ENCODE measurements around the gene GMPPA.

GMPPA gene

DNA sequence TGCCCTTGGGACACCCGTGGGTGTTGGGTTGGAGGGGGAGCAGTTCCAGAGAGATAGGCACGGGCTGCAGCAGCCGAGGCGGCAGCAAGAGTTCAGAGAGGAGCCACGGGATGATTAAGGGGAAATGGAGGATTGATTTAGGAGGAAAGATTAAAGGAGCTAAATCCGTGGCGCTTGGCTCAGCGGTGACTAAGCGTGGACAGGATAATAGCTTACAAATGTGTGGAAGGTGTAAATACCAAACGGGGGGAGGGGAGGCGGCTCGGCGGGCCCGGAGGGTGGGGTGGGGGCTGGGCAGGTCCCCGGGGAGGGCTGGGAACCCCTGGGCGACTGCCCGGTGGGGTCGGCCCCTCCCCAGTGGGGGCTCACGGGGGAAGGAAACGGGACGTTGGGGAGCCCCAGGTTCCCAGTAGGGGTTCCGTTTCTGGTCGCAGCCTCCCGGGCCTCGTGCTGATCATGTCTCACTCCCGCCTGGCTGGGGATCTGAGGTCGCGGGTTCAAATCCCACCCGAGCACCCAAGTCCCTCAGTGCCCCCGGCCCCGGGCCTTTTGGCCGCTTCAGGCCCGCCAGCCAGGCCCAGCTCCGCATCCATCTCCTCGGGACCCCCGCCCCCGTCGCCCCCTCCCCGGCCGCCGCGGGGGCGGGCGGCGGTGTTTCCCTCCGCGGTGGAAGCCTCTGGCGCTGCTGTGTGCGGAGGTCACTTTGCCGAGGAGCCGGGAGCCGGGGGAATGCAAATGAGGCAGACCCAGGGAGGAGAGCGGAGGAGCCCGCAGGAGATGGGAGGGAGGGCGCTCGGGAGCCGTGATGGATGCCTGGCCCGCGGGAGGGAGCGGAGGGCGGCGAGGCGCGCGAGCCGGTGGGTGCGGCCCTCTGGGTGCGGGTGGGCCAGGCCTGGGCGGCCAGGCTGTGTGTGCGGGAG is 23.7 kb downstream of the GMPPA start:
- DNase-seq: no peak

DNA sequence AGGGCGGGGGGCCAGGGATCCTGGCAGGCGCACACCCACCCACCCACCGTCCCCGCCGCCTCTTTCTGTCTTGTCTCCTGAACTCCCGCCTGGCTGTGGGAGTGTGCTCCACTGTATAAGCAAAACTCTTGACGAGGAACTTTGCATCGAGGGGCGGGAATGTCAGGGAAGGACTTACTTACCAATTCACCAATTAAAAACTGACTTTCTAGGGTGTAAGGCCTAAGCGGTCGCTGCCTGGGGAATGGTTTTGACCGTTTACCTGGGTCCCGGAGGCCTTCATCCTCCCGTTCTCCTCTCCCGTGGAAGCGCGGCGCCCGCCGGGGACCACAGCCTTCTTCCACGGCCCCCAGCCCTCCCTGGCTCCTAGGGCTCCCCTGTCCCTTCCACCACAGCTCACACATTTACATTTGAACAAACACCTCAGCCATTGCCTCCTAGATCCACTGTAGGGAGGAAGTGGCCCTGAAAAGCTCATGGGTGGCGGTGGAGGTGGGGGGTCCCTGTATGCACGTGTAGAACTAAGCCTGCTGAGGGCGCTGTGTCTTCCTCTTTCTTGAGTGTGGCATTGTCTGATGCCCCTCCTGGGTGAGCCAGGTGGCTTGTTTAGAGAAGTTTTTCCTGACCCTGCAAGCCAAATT is 24.5 kb downstream of the GMPPA start:
- no peak for DNase-seq

DNA sequence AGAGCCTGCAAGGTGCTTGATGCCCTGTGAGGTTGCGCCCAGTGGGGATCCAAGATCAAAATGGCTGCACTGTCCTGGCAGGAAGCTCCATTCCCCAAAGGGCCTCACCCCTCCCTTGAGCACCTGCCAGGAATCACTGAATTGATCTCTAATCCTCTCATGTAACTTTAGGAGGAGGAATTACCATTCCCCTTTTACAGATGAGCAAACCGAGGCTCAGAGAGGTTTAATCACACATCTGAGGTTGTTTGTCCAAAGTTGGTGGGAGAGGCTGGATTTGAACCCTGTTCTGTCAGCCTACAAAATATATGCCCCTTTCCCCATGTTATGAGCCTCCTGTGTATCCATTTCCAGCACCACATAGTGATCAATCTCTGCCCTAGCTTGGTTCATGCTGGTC is 26.1 kb downstream of the GMPPA start:
- no peak for DNase-seq

DNA sequence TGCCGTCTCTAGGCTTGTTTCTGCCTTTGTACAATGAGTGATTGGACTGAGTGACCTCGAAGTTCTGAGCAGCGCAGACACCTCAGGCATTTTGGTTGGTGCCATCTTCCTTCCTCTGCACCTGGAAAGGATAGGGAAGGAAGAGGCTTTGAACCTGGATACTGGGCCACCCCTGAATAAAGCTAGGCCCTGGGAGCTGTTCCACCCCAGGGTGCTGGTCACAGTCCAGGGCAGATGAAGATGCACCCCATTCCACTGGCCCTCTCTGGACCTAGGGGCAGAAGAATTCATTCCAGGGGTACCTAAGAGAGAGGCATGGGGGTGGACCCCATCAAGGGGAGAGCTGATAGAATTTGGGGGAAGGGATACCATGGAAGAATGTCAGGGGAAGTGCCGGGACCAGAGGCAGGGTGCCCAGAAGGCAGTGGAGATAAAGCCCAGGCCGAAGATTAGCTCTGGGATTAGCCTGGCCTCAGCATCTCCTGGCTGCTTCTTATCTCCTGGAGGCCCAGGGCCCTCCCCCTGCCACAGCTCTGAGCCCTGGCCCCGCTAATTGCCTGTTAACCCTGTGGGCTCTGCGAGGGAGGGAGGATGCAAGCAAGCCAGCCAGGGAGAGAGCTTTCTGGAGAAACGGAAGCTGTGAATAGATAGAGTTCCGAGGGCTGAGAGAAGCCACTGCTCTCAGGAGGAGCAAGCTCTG is 27.0 kb downstream of the GMPPA start:
- DNase-seq: no peak

DNA sequence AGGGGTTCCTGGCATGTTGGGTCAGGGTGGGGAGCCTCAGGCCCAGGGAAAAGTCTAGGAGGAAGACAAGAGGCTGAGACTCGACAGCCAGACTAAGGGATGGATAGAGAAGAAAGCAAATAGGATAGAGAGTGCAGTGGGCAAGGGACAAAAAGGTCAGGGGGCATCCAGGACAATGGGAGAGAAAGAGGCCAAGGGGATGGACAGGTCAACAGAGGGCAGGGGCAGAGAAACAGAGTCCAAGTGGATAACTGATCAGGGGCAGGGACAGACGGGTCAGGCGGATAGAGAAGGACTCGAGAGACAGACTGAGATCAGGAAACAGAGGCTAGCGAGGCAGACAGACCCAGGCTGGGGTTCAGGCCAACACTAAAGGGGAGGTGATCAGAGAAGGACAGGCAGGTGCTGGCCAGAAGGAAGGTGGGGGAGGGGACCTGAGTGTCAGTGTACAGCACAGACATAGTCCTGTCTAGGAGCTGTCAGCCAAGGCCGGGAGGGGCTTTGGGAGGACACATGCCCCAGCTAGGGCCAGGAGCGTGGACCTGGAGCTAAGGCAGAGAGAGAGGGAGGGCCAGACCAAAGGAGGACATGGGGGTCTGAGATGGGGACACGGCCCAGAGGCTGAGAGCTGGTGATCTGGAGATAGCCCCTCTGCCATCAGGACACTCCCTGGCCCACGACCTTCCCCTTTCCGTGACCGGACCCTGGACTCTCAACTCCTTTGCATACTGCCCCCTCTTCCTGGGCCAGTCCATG is 27.8 kb downstream of the GMPPA start:
- no peak for DNase-seq

DNA sequence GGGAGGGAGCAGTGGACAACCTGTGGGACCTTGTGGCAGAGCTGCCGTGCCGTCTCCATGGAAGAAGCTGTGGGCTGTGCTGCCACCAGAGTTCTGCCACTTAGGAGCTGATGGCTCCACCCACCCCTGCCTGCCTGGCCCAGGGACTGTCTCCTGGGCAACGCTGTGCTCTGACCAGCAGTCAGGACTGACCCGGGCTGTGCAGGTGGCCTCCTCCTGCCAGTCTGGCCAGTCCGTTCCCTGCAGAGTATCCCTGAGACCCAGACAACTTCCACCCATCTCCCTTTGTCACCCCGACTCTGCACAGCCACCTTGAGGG is 28.3 kb downstream of the GMPPA start:
- DNase-seq: no peak

DNA sequence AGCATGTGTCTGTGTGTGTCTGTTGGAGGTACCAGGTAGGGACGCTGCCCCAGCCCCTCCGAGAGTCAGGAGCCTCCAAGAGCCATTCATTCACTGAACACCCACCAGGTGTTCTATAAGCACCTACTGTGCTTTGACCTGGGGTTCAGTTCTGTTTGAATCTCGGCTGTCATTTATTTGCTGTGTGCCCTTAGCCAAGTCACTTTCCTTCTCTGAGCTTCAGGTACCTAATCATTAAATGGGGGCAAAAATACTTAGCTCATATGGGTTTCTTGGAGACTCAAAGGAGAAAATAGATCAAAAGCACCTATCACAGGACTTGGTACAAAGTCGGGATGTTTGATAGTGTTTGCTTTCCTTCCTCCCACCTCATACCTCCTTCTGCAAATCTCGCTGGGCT is 28.8 kb downstream of the GMPPA start:
- DNase-seq: no peak

DNA sequence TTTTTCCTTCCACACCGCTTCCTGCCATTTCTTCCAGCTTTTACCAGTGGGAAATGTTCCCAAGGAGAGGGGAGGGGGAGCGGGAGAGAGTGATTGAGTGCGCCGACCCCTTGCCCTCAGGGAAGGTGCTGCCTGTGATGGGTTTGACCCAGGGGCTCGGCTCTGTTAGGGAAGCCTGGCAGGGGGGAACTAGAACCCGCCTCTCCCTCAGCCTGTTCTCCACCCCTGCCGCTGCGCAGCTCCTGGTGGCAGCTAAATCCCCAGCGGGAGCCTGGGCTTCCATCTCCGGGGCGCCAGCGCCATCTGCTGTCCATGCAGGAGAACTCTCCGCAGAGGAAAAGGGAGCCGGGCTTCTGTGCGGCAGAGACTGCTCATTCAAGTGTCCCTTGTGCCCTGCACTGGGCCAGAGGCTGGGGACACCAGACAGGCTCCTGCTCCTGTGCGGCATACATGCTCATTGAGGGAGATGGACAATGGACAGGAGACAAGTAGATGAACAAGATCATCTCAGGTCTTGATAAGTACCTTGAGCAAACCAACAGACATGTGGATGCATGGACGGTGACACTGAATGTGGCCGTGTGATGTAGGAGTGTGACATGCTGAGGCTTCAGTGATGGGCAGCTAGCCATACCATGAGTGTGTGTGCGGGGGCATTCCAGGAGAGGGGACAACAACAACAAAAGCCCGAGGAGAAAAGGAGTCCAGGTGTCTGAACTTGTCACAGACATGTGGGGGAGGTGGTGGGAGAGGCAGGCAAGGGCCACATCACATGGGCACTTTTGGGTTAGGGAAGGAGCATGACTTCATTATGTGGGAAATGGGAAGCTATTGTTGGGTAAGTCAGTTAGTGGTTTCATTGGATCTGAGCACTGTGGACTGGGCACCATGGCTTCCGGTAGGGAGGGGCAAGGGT is 31.6 kb downstream of the GMPPA start:
- DNase-seq: peak; percentile 83 to 84

DNA sequence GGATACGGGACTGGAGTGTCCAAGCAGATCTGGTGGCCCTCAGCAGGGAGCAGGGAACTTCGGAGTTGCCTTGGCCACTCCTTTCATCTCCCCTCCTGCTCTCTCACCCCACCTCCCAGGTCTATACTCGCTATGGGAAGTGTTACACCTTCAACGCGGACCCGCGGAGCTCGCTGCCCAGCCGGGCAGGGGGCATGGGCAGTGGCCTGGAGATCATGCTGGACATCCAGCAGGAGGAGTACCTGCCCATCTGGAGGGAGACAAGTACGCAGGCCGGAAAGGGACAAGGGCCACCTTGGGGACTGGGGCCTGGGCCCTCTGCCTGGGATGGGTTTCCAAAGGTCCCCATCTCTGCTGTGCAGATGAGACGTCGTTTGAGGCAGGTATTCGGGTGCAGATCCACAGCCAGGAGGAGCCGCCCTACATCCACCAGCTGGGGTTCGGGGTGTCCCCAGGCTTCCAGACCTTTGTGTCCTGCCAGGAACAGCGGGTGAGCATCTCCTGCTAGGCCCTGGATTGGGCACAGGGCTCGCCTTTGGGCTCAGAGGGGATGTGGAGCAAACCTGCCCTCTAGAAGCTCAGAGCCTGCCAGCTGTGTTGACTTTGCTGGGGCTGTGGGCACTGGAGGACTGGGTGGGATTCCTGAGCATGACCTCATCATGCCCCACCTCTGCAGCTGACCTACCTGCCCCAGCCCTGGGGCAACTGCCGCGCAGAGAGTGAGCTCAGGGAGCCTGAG is 33.1 kb downstream of the GMPPA start:
- no peak for DNase-seq

DNA sequence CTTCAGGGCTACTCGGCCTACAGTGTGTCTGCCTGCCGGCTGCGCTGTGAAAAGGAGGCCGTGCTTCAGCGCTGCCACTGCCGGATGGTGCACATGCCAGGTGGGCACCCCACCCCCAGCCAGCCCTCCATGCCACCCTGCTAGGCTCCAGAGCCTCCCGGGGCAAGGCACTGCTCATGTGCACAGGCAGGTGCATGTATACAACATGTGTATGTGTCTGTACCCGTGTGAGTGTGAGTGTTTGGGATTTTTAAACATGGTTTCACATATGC is 33.6 kb downstream of the GMPPA start:
- DNase-seq: no peak

DNA sequence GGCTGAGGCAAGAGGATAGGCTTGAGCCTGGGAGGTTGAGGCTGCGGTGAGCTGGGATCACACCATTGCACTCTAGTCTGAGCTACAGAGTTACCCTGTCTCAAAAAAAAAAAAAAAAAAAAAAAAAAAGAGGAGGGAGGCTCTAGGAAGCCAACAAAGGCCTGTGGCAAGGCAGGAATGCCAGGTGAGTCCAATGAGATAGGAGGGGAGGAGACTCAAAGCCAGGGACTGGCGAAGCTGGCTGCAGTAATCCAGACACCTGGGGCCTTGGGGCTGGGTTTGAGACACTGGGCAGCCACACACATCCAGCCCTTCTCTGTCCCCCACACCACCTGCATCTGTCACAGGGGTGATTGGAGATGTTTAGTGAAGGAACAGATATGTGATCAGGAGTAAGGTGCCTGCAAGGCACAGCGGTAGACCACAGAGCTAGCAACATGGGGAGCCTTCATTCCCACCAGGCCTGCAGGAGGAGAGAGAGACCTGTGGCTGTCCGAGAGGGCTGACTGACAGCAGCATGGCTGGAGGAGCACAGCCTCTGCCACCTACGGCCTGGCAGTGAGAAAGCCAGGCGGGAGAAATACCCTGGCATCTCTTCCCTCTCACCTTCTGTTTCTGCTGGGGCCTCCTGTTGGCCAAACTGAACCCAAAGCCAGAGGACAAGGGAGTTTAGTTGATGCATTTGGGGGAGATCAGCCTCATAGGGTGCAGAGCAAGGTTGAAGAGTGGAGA is 35.4 kb downstream of the GMPPA start:
- no peak for DNase-seq

DNA sequence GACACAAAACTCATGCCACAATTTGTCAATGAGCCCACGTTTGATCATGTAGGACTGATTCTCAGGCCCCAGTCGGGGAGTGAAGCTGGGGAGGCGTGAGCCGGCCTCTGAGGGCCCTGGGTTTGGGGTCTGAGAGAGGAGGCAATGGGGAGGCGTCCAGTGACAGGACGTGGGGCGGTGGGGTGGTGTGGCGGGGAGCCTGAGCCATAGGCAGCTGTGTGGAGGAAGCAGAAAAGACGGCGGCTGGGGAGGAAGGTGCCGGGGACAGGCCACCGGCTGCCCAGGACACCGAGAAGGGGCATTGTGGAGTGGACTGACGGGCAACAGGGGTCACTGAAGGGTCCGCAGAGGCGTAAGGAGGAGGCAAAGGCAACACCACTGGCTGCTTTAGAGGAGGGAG is 37.7 kb downstream of the GMPPA start:
- no peak for DNase-seq

DNA sequence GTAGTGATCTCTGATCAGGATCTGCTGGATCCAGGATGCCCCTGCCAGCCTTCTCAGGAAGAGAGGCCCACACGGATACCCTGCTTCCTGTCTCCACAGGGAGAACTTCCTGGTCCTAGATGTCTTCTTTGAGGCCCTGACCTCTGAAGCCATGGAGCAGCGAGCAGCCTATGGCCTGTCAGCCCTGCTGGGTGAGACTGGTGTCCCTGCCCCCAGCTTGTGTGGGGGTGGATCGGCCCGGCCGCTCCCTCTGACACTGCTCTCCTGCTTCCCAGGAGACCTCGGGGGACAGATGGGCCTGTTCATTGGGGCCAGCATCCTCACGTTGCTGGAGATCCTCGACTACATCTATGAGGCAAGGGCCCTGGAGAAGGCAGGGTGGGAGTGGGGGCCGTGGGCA is 38.3 kb downstream of the GMPPA start:
- no peak for DNase-seq

DNA sequence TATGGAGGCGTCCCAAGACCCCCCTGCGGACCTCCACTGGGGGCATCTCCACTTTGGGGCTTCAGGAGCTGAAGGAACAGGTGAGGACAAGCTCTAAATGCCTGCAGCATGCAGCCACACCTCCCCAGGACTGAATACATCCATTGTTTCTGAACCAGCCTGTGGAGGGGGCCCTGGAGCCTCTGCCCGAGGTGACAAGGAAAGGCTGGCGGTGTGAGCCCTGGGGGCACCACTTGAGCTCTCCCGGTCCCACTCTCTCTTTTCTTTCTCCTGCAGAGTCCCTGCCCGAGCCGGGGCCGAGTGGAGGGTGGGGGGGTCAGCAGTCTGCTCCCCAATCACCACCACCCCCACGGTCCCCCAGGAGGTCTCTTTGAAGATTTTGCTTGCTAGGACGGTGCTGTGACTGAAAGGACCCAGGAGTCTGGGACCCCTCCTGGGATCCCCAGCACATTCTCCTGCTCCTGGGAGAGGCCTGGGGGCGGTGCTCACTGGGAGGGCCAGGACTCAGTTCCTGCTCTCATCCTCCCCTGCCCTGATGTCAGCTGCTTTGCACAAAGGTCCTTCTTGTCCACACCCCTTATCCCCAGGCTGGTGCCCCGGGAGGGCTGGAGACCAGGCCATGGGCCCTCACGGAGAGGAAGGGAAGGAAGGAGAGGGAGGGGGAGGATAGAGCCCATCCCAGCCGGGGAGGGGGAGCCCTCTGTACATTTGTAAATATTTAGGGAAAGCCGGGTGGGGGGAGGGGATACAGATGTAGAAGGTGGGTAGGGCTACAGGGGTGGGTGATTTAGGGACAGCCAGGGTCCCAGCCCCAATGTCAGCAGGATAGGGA is 39.2 kb downstream of the GMPPA start:
- no peak for DNase-seq

DNA sequence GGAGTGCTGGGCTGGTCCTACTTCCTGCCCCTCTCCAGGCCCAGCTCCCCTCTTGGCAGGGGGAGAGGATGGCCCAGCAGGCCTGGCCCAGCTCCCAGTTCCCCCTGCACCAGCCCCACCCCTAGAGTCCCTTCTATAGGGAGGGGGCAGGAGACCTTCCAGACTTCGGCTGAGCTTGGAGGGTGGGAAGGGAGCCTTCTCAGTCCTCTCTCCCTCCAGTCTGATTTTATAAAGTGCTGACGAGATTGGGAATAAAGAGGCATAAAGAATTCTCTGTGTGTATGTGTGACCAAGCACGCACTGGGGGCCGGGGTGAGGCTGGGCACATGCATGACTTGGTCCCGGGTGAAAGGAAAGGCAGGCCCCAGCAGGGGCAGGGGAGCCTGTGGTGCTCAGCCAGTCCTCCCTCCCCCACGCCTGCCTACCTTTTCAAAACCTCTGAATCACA is 39.8 kb downstream of the GMPPA start:
- no peak for DNase-seq

DNA sequence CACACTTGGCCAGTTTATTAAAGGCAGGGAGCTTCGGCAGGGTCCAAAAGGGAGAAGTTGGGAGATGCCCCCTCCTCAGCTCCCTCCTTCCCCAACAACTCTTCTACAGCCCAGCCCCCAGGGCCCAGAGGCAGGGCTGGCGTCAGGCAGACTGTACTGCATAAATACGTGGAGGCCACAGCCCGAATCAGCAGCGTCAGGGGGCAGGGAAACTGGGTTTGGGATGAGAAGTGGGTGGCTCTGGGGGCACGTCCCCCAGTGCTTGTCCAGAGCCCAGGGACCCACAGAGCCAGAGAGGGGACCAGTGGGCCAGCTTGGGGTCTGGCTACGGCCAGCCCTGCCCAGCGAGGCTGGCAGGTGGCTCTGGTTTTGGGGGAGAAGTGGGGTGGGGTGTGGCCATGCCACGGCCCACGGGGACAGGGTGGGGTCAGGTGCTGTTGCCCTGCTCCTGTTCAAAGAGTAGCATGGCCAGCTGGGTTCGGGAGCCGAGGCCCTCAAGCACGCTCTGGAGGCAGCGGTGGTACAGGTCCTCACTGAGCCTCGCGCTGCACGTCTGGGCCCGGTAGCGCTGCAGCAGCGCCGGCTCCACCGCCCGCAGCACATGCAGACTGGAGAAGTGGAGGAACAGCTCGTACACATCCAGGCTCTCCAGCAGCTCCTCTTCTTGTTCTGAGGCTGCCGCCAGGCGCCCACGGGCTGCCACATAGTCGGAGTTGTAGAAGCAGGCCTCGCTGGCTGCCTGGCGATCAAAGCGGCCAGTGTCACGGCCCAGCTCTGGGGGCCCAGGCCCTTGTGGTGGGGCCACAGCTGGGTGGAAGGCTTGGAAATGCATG is 40.5 kb downstream of the GMPPA start:
- no peak for DNase-seq

DNA sequence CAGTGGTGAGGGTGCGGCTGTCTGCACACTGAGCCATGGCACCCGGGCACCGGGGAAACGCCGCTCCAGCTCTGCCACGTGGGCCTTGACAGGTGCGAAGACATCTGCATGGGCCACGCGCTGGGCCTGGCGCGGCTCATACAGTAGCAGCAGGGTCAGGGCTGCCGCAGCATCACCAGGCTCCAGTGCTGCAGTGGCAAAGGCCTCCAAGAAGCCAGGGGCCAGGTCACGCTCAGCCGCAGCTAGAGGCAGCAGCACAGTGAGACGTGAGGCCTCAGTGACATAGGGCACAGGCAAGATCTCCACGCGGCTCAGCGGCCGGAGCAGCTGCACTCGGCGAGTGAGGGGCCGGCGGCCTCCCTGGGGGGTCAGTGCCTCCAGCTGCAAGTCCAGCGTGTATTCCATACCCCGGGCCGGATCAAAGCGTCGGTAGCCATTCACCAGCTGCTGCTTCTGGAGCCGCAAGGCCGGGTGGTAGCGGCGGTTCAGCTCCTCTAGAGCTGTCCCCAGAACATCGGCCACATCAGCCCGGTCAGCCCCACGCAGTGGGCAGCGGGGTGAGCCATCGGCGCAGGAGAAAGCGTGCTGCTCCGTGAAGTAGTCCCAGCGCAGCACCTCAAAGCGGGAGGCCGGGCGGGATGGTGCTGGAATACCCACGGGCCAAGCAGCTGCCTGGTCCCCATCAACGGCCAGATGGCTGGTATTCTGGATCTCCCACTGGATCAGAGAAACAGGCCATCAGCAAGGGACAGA is 41.4 kb downstream of the GMPPA start:
- no peak for DNase-seq
